H9 (cell line): ENCODE measurements around the gene KIF18B. TPM values are rescaled to one million over a fixed set of nuclear protein-coding genes. Genes with fewer than 3 reads are reported as not detected.
A peak's percentile ranks its signal among the peaks of the same experiment; 100 is the strongest.

Experiments used
- DNase-seq: peaks from one replicate; pipeline ENCODE4 v3.0.0-alpha.2; 2017
- H2AFZ ChIP-seq: one replicate; pipeline ENCODE4 v1.6.1; 2013; ENCODE audit warnings: mild to moderate bottlenecking, low read length, control low read depth, moderate library complexity
- H2AK5ac ChIP-seq: 2 replicates; pipeline ENCODE4 v1.6.1; 2013; ENCODE audit warnings: low read length, control low read depth, mixed read lengths; ENCODE audit not compliant: insufficient read length
- H2BK120ac ChIP-seq: one replicate; pipeline ENCODE4 v1.6.1; 2013; ENCODE audit warnings: low read depth, mild to moderate bottlenecking, low read length, control low read depth, inconsistent platforms; ENCODE audit not compliant: poor library complexity, severe bottlenecking
- H2BK12ac ChIP-seq: 2 replicates; pipeline ENCODE4 v1.6.1; 2013; ENCODE audit warnings: low read length, control low read depth, mixed read lengths, low read depth; ENCODE audit not compliant: insufficient read length
- H2BK15ac ChIP-seq: 2 replicates; pipeline ENCODE4 v1.6.1; 2013; ENCODE audit warnings: low read depth, low read length, control low read depth
- H2BK20ac ChIP-seq: one replicate; pipeline ENCODE4 v1.6.1; 2013; ENCODE audit warnings: low read depth, mild to moderate bottlenecking, low read length, control low read depth, inconsistent platforms; ENCODE audit not compliant: poor library complexity, severe bottlenecking
- H2BK5ac ChIP-seq: 2 replicates; pipeline ENCODE4 v1.6.1; 2013; ENCODE audit warnings: low read length, control low read depth, mixed read lengths; ENCODE audit not compliant: insufficient read length
- H3K14ac ChIP-seq: 2 replicates; pipeline ENCODE4 v1.6.1; 2013; ENCODE audit warnings: low read length, control low read depth; ENCODE audit not compliant: insufficient read depth
- H3K18ac ChIP-seq: 2 replicates; pipeline ENCODE4 v1.6.1; 2013; ENCODE audit warnings: low read depth, mild to moderate bottlenecking, mixed read lengths, low read length, control low read depth; ENCODE audit not compliant: insufficient read length
- H3K23ac ChIP-seq: 2 replicates; pipeline ENCODE4 v1.6.1; 2013; ENCODE audit warnings: low read length, control low read depth, mixed read lengths, low read depth; ENCODE audit not compliant: insufficient read length
- H3K23me2 ChIP-seq: 2 replicates; pipeline ENCODE4 v1.6.1; 2013; ENCODE audit warnings: low read depth, mild to moderate bottlenecking, mixed read lengths, low read length, control low read depth; ENCODE audit not compliant: insufficient read length, poor library complexity, severe bottlenecking
- H3K27ac ChIP-seq: 2 replicates; pipeline ENCODE4 v1.5.1; 2013; ENCODE audit warnings: low read length, control low read depth, mixed read lengths, low read depth; ENCODE audit not compliant: insufficient read length
- H3K27me3 ChIP-seq: 2 replicates; pipeline ENCODE4 v1.6.1; 2013; ENCODE audit warnings: low read length, control low read depth, inconsistent platforms; ENCODE audit not compliant: insufficient read depth
- H3K4ac ChIP-seq: 2 replicates; pipeline ENCODE4 v1.6.1; 2013; ENCODE audit warnings: low read depth, mild to moderate bottlenecking, control low read depth, inconsistent platforms, low read length, moderate library complexity
- H3K4me1 ChIP-seq: 2 replicates; pipeline ENCODE4 v1.6.1; 2013; ENCODE audit warnings: low read length, control low read depth, inconsistent platforms; ENCODE audit not compliant: insufficient read depth
- H3K4me2 ChIP-seq: 2 replicates; pipeline ENCODE4 v1.6.1; 2013; ENCODE audit warnings: low read length, control low read depth, mixed read lengths; ENCODE audit not compliant: insufficient read length, insufficient read depth
- H3K56ac ChIP-seq: 2 replicates; pipeline ENCODE4 v1.6.1; 2013; ENCODE audit warnings: low read depth, mild to moderate bottlenecking, mixed read lengths, low read length, control low read depth; ENCODE audit not compliant: insufficient read length
- H3K79me1 ChIP-seq: 2 replicates; pipeline ENCODE4 v1.6.1; 2013; ENCODE audit warnings: low read depth, mild to moderate bottlenecking, moderate library complexity, low read length, control low read depth, inconsistent platforms; ENCODE audit not compliant: insufficient read depth, poor library complexity, severe bottlenecking
- H3K79me2 ChIP-seq: 2 replicates; pipeline ENCODE4 v1.6.1; 2013; ENCODE audit warnings: low read length, control low read depth, inconsistent platforms; ENCODE audit not compliant: insufficient read depth
- H3K9ac ChIP-seq: 2 replicates; pipeline ENCODE4 v1.6.1; 2013; ENCODE audit warnings: low read length, control low read depth, mixed read lengths; ENCODE audit not compliant: insufficient read length; ENCODE audit errors: extremely low read depth
- H3K9me3 ChIP-seq: one replicate; pipeline ENCODE4 v1.6.1; 2013; ENCODE audit warnings: low read depth, low read length, inconsistent platforms; ENCODE audit not compliant: control insufficient read depth
- H3T11ph ChIP-seq: one replicate; pipeline ENCODE4 v1.6.1; 2013; ENCODE audit warnings: mild to moderate bottlenecking, low read length, control low read depth, inconsistent platforms
- H4K20me1 ChIP-seq: one replicate; pipeline ENCODE4 v1.6.1; 2013; ENCODE audit not compliant: control insufficient read depth, insufficient read length, insufficient read depth
- H4K5ac ChIP-seq: 2 replicates; pipeline ENCODE4 v1.6.1; 2013; ENCODE audit warnings: low read depth, mild to moderate bottlenecking, mixed read lengths, low read length, control low read depth; ENCODE audit not compliant: insufficient read length
- H4K8ac ChIP-seq: replicated peaks from 2 replicates; pipeline ENCODE4 v1.6.1; 2013; ENCODE audit warnings: low read length, control low read depth, mixed read lengths, low read depth; ENCODE audit not compliant: insufficient read length
- H4K91ac ChIP-seq: 2 replicates; pipeline ENCODE4 v1.6.1; 2013; ENCODE audit warnings: low read depth, mild to moderate bottlenecking, moderate library complexity, mixed read lengths, low read length, control low read depth; ENCODE audit not compliant: insufficient read length
- H3K27ac Mint-ChIP-seq, 3 experiments: 2 replicates in 2 of 3; 3 replicates in 1 of 3; pipeline ENCODE4 v1.8.0; 2020 to 2021; ENCODE audit warnings: mixed read lengths in 3 of 3, mild to moderate bottlenecking in 1 of 3, moderate library complexity in 1 of 3
- H3K27me3 Mint-ChIP-seq: 2 replicates; pipeline ENCODE4 v1.8.0; 2021; ENCODE audit warnings: low read depth, mild to moderate bottlenecking, moderate library complexity, mixed read lengths
- H3K36me3 Mint-ChIP-seq, 3 experiments: 2 replicates in 2 of 3; 3 replicates in 1 of 3; pipeline ENCODE4 v1.8.0; 2020 to 2021; ENCODE audit warnings: low read depth in 3 of 3, mixed read lengths in 3 of 3; ENCODE audit not compliant: insufficient read depth in 1 of 3
- H3K4me1 Mint-ChIP-seq, 2 experiments: 2 replicates each; pipeline ENCODE4 v1.8.0; 2020; ENCODE audit warnings: mixed read lengths in 2 of 2
- H3K4me3 Mint-ChIP-seq, 2 experiments: 2 replicates in 1 of 2; 3 replicates in 1 of 2; pipeline ENCODE4 v1.8.0; 2020 to 2021; ENCODE audit warnings: mild to moderate bottlenecking in 2 of 2, mixed read lengths in 2 of 2, moderate library complexity in 1 of 2
- H3K9me3 Mint-ChIP-seq, 2 experiments: 2 replicates in 1 of 2; 3 replicates in 1 of 2; pipeline ENCODE4 v1.8.0; 2020; ENCODE audit warnings: mild to moderate bottlenecking in 2 of 2, mixed read lengths in 2 of 2, moderate library complexity in 1 of 2
- CTCF ChIP-seq: fragments of 200-600 bp; sonication (generic); conservative IDR thresholded peaks from 3 replicates; pipeline ENCODE4 v1.8.0; 2021; ENCODE audit warnings: antibody characterized with exemption, mild to moderate bottlenecking
- WGBS: extraction: QIAGEN DNeasy Blood & Tissue Kit; methylation state at CpG from one replicate; pipeline ENCODE4 v1.1.7; 2013; ENCODE audit warnings: missing lambda C conversion rate, low lambda C conversion rate, mixed read lengths; ENCODE audit not compliant: insufficient read length; ENCODE audit errors: extremely low coverage; 5-methylcytosine and 5-hydroxymethylcytosine counted together
- total RNA-seq: library from RNA; stranded (reverse); gene quantifications from 2 replicates; pipeline ENCODE4 v1.2.1, GENCODE V29; 2021

Gene KIF18B
- total RNA-seq, 1 experiment from 2014 or later: 51.8 TPM

GRCh38 chr17:44903012-44903685, 44.4 kb downstream of the KIF18B start:
- no peak overlapping the region for H4K8ac ChIP-seq
- H2BK120ac ChIP-seq: no peak overlapping the region
- H3K18ac ChIP-seq: no peak overlapping the region
- H4K20me1 ChIP-seq: no peaks in the 10 kb centered on the region
- Mint-ChIP-seq H3K4me3 (no peak overlapping the region), H3K27me3 (peaks cover 5% of the 10 kb centered on the region), H3K27ac (peak overlapping the region in 1 of 3 experiments; percentile 19; a peak in 1 of 7 replicates), H3K9me3 (no peaks in the 10 kb centered on the region), H3K4me1 (peaks cover 17 to 25% of the 10 kb centered on the region in 2 experiments), H3K36me3 (no peaks in the 10 kb centered on the region)
- H3K79me2 ChIP-seq: peaks cover 5% of the 10 kb centered on the region; the same call in 1 of the 2 replicates
- H3K4me1 ChIP-seq: no peaks in the 10 kb centered on the region; the same call in 1 of the 2 replicates
- H4K91ac ChIP-seq: no peak overlapping the region
- no peak overlapping the region for H3K56ac ChIP-seq
- WGBS: no CpG with 5 or more reads among the region's 8 CpGs
- H3K27me3 ChIP-seq: no peaks in the 10 kb centered on the region
- H3K4ac ChIP-seq: no peak overlapping the region
- H3K27ac ChIP-seq: no peak overlapping the region
- no peak overlapping the region for H2AFZ ChIP-seq
- H3K23me2 ChIP-seq: peaks cover 7% of the 10 kb centered on the region
- H2AK5ac ChIP-seq: no peak overlapping the region
- no peak overlapping the region for H3K14ac ChIP-seq
- no peak overlapping the region for H3K4me2 ChIP-seq
- TF ChIP-seq CTCF: no peak
- no peak overlapping the region for H2BK12ac ChIP-seq
- H3K9me3 ChIP-seq: no peaks in the 10 kb centered on the region
- no peaks in the 10 kb centered on the region for H3K79me1 ChIP-seq
- no peak overlapping the region for H2BK15ac ChIP-seq
- H4K5ac ChIP-seq: no peak overlapping the region
- no peak overlapping the region for H3K9ac ChIP-seq
- H3K23ac ChIP-seq: no peak overlapping the region
- no peak for DNase-seq
- H2BK5ac ChIP-seq: no peak overlapping the region
- no peak overlapping the region for H3T11ph ChIP-seq
- no peak overlapping the region for H2BK20ac ChIP-seq
